Colonic mucosa (tissue), 4 donors: ENCODE measurements around the gene RYR3. TPM values are rescaled to one million over a fixed set of nuclear protein-coding genes. Genes with fewer than 3 reads are reported as not detected.

Experiments used
- DNase-seq: peaks from one replicate; pipeline ENCODE4 v3.0.0-alpha.2; 2020
- H3K27ac ChIP-seq: fragments of 200-600 bp; one replicate; pipeline ENCODE4 v1.8.0; 2021
- H3K27me3 ChIP-seq: fragments of 200-600 bp; one replicate; pipeline ENCODE4 v1.8.0; 2021
- H3K36me3 ChIP-seq: fragments of 200-600 bp; one replicate; pipeline ENCODE4 v1.8.0; 2021
- H3K4me1 ChIP-seq: fragments of 200-600 bp; one replicate; pipeline ENCODE4 v1.8.0; 2021; ENCODE audit warnings: mild to moderate bottlenecking
- H3K4me3 ChIP-seq: fragments of 200-600 bp; one replicate; pipeline ENCODE4 v1.8.0; 2021
- H3K9ac ChIP-seq, 2 donors: one replicate each; pipeline ENCODE4 v1.7.0; 2013; ENCODE audit warnings: control low read depth in 2 of 2, low read depth in 2 of 2, low read length in 2 of 2
- H3K9me3 ChIP-seq: fragments of 200-600 bp; one replicate; pipeline ENCODE4 v1.8.0; 2021
- intact Hi-C: fragments of 100-400 bp; cut with DNase I; formaldehyde crosslinking; loops from one replicate; pipeline ENCODE4 v1.14.1; 2022
- total RNA-seq, 2 donors: library from RNA; stranded (reverse); fragmentation: NEBNext Ultra II Directional in 1 of 2; extraction: Animal tissue kit (Norgen Biotek cat#: 25700) in 1 of 2; gene quantifications; one replicate each; pipeline ENCODE4 v1.2.1, GENCODE V29; 2021
- TF ChIP-seq, protein P1 (sequence below): fragments of 200-600 bp; IDR thresholded peaks from one replicate; pipeline ENCODE4 v1.8.0; 2022; ENCODE audit warnings: antibody characterized with exemption, mild to moderate bottlenecking
- donor health status: healthy.
- donor health status: DM: no; HTN: no; CAD: no.
- donor health status: DM: no; HTN: no; CAD: no.

The RYR3 gene
- total RNA-seq, 2 donors from 2014 or later, result 0.17 to 1.1 TPM

- Histone ChIP-seq H3K4me3 (no peak overlapping the region), H3K9ac (no peak overlapping the region), H3K27me3 (no peaks in the 10 kb centered on the region), H3K36me3 (no peaks in the 10 kb centered on the region), H3K9me3 (no peaks in the 10 kb centered on the region), H3K4me1 (no peaks in the 10 kb centered on the region), H3K27ac (no peak overlapping the region)
- intact Hi-C loops, result no loop called here
- DNase-seq, result no peak
- TF ChIP-seq, protein P1, sequence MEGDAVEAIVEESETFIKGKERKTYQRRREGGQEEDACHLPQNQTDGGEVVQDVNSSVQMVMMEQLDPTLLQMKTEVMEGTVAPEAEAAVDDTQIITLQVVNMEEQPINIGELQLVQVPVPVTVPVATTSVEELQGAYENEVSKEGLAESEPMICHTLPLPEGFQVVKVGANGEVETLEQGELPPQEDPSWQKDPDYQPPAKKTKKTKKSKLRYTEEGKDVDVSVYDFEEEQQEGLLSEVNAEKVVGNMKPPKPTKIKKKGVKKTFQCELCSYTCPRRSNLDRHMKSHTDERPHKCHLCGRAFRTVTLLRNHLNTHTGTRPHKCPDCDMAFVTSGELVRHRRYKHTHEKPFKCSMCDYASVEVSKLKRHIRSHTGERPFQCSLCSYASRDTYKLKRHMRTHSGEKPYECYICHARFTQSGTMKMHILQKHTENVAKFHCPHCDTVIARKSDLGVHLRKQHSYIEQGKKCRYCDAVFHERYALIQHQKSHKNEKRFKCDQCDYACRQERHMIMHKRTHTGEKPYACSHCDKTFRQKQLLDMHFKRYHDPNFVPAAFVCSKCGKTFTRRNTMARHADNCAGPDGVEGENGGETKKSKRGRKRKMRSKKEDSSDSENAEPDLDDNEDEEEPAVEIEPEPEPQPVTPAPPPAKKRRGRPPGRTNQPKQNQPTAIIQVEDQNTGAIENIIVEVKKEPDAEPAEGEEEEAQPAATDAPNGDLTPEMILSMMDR, result no peak
These were observed 183.5 kb downstream of the RYR3 start for GRCh38 chr15:33494306-33494705.

- Histone ChIP-seq H3K9me3 (no peaks in the 10 kb centered on the region), H3K9ac (no peak overlapping the region), H3K36me3 (no peaks in the 10 kb centered on the region), H3K4me1 (no peaks in the 10 kb centered on the region), H3K27ac (no peak overlapping the region), H3K27me3 (no peaks in the 10 kb centered on the region), H3K4me3 (no peak overlapping the region)
- TF ChIP-seq, protein P1, result no peak
- intact Hi-C loops, result no loop called here
- no peak for DNase-seq
These were observed 189.8 kb downstream of the RYR3 start for GRCh38 chr15:33500432-33501195.

- Histone ChIP-seq H3K9me3 (no peaks in the 10 kb centered on the region), H3K9ac (no peak overlapping the region), H3K27ac (no peak overlapping the region), H3K4me3 (no peak overlapping the region), H3K36me3 (no peaks in the 10 kb centered on the region), H3K4me1 (no peaks in the 10 kb centered on the region), H3K27me3 (no peaks in the 10 kb centered on the region)
- DNase-seq, result no peak
- TF ChIP-seq, protein P1, result no peak
- intact Hi-C loops, result no loop called here
These were observed 192.9 kb downstream of the RYR3 start for GRCh38 chr15:33503681-33504080.

GRCh38 chr15:33506781-33507296 is 196.1 kb downstream of the RYR3 start:
- no peaks in the 10 kb centered on the region for H3K4me1 ChIP-seq
- no peak overlapping the region for H3K9ac ChIP-seq
- H3K9me3 ChIP-seq, result no peaks in the 10 kb centered on the region
- H3K4me3 ChIP-seq, result no peak overlapping the region
- no peak for DNase-seq
- intact Hi-C loops, result no loop called here
- no peaks in the 10 kb centered on the region for H3K36me3 ChIP-seq
- no peak overlapping the region for H3K27ac ChIP-seq
- TF ChIP-seq, protein P1, result no peak
- H3K27me3 ChIP-seq, result no peaks in the 10 kb centered on the region

GRCh38 chr15:33508703-33509102 is 197.9 kb downstream of the RYR3 start:
- TF ChIP-seq, protein P1, result no peak
- H3K9me3 ChIP-seq, result no peaks in the 10 kb centered on the region
- DNase-seq, result no peak
- no peak overlapping the region for H3K9ac ChIP-seq
- no peaks in the 10 kb centered on the region for H3K36me3 ChIP-seq
- H3K27ac ChIP-seq, result no peak overlapping the region
- no peaks in the 10 kb centered on the region for H3K4me1 ChIP-seq
- H3K4me3 ChIP-seq, result no peak overlapping the region
- no peaks in the 10 kb centered on the region for H3K27me3 ChIP-seq
- intact Hi-C loops, result no loop called here
